MCF 10A (cell line): ENCODE data around the gene TOR1B. TPM values are rescaled to one million over a fixed set of nuclear protein-coding genes. Genes with fewer than 3 reads are reported as not detected.

Experiments used
- BruUV-seq: library from RNA; stranded (reverse); fragments of 400-500 nt; replicated peaks from 2 replicates; lab custom pipeline; 2021; lab: Mats Ljungman, UMichigan
- CTCF ChIA-PET: fragments of 300-600 bp; sonication (Branson Sonifier 250); formaldehyde crosslinking; extraction: SDS; loops from one replicate; lab custom pipeline; 2021; ENCODE audit warnings: antibody characterized with exemption, inconsistent platforms; lab: Yijun Ruan, JAX
- POLR2A ChIA-PET: fragments of 300-600, 350-650 bp; sonication (Branson Sonifier 250); formaldehyde crosslinking; extraction: SDS; loops from one replicate; lab custom pipeline; 2020; ENCODE audit warnings: antibody characterized with exemption, inconsistent platforms; lab: Yijun Ruan, JAX
- DNase-seq: peaks from one replicate; pipeline ENCODE4 v3.0.0-alpha.2; 2018; ENCODE audit not compliant: unreplicated experiment
- H3K27ac Mint-ChIP-seq: one replicate; pipeline ENCODE4 v1.8.0; 2022; ENCODE audit warnings: mild to moderate bottlenecking, low read depth, mixed read lengths; ENCODE audit not compliant: unreplicated experiment
- H3K27me3 Mint-ChIP-seq: one replicate; pipeline ENCODE4 v1.8.0; 2022; ENCODE audit warnings: mixed read lengths; ENCODE audit not compliant: insufficient read depth, unreplicated experiment
- H3K36me3 Mint-ChIP-seq: one replicate; pipeline ENCODE4 v1.8.0; 2022; ENCODE audit warnings: mild to moderate bottlenecking, moderate library complexity, mixed read lengths; ENCODE audit not compliant: insufficient read depth, unreplicated experiment
- H3K4me1 Mint-ChIP-seq: one replicate; pipeline ENCODE4 v1.8.0; 2022; ENCODE audit warnings: mixed read lengths; ENCODE audit not compliant: insufficient read depth, unreplicated experiment
- H3K4me3 Mint-ChIP-seq: one replicate; pipeline ENCODE4 v1.8.0; 2022; ENCODE audit warnings: mild to moderate bottlenecking, moderate library complexity, mixed read lengths; ENCODE audit not compliant: unreplicated experiment
- H3K9me3 Mint-ChIP-seq: one replicate; pipeline ENCODE4 v1.8.0; 2022; ENCODE audit warnings: mixed read lengths; ENCODE audit not compliant: unreplicated experiment
- intact Hi-C: fragments of 100-400 bp; cut with micrococcal nuclease; formaldehyde crosslinking; loops from 2 replicates; pipeline ENCODE4 v1.14.1; 2022
- total RNA-seq: library from RNA; stranded (reverse); gene quantifications from 2 replicates; pipeline ENCODE4 v1.2.3, GENCODE V29; 2022
- TF ChIP-seq, protein P1 (sequence below): fragments of 200-600 bp; IDR thresholded peaks from one replicate; pipeline ENCODE4 v1.8.0; 2022; ENCODE audit warnings: antibody characterized with exemption, mild to moderate bottlenecking; ENCODE audit not compliant: unreplicated experiment

Gene TOR1B
- total RNA-seq, 1 experiment from 2014 or later: 14.8 TPM

DNA sequence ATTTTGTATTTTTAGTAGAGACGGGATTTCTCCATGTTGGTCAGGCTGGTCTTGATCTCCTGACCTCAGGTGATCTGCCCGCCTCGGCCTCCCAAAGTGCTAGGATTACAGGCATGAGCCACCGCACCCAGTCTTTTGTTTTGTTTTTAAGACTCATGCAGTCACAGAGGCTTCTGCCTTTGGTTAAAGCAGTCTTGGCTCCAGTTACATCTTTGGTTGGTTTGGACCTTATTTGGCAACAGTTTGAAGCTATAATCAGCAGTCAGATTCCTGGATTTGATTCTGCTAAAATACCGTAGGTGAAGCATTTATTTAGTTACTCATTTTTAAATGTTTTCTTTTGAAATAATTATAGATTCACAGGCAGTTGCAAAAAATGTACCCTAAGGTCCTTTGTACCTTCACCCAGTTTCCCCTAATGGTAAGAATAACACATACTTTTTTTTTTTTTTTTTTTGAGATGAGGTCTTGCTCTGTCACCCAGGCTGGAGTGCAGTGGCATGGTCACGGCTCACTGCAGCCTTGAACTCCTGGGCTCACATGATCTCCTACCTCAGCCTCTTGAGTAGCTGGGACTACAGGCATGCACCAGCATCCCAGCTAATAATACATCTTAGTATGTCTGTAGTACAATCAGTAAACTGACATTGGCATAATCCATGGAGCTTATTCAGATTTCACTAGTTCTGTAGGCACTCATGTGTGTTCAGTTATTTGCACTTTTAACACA lies 48.0 kb downstream of the TOR1B start:
- Mint-ChIP-seq H3K27ac (no peak overlapping the region), H3K9me3 (no peaks in the 10 kb centered on the region), H3K4me1 (no peaks in the 10 kb centered on the region), H3K36me3 (peaks cover 25% of the 10 kb centered on the region), H3K4me3 (no peak overlapping the region), H3K27me3 (no peaks in the 10 kb centered on the region)
- POLR2A ChIA-PET: no interaction called here
- BruUV-seq: no TSS peak
- intact Hi-C loops: no loop called here
- DNase-seq: no peak
- TF ChIP-seq, protein P1, sequence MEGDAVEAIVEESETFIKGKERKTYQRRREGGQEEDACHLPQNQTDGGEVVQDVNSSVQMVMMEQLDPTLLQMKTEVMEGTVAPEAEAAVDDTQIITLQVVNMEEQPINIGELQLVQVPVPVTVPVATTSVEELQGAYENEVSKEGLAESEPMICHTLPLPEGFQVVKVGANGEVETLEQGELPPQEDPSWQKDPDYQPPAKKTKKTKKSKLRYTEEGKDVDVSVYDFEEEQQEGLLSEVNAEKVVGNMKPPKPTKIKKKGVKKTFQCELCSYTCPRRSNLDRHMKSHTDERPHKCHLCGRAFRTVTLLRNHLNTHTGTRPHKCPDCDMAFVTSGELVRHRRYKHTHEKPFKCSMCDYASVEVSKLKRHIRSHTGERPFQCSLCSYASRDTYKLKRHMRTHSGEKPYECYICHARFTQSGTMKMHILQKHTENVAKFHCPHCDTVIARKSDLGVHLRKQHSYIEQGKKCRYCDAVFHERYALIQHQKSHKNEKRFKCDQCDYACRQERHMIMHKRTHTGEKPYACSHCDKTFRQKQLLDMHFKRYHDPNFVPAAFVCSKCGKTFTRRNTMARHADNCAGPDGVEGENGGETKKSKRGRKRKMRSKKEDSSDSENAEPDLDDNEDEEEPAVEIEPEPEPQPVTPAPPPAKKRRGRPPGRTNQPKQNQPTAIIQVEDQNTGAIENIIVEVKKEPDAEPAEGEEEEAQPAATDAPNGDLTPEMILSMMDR: no peak
- CTCF ChIA-PET: interaction anchor here (0.5 kb wide), 1 partner anchor 588 kb away, joined by 4 read pairs; no protein-coding TSS in a partner anchor

DNA sequence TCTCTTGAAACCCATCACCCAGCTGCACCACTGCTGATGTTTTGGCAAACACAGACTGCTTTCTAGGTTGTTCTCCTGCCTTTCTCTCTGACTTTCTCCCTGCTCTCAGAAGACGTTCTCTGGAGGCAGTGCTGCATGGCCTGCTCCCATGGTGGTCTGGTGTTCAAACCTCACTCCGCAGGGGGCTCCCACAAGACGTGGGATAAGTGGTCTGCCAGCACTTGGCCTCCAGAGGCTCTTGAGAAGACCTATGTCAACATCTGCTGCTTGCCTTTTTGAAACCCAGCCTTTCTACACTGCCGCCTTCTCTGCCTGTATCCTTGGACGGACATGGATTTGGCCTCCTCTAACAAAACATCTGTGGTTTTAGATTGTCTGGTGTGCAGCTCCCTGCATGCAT lies 48.8 kb downstream of the TOR1B start:
- DNase-seq: no peak
- TF ChIP-seq, protein P1: no peak
- BruUV-seq: no TSS peak
- POLR2A ChIA-PET: no interaction called here
- Mint-ChIP-seq H3K4me3 (no peak overlapping the region), H3K27ac (no peak overlapping the region), H3K9me3 (no peaks in the 10 kb centered on the region), H3K27me3 (no peaks in the 10 kb centered on the region), H3K36me3 (peaks cover 25% of the 10 kb centered on the region), H3K4me1 (no peaks in the 10 kb centered on the region)
- CTCF ChIA-PET: interaction anchor here (0.5 kb wide), 1 partner anchor 587 kb away, joined by 4 read pairs; no protein-coding TSS in a partner anchor
- intact Hi-C loops: no loop called here

DNA sequence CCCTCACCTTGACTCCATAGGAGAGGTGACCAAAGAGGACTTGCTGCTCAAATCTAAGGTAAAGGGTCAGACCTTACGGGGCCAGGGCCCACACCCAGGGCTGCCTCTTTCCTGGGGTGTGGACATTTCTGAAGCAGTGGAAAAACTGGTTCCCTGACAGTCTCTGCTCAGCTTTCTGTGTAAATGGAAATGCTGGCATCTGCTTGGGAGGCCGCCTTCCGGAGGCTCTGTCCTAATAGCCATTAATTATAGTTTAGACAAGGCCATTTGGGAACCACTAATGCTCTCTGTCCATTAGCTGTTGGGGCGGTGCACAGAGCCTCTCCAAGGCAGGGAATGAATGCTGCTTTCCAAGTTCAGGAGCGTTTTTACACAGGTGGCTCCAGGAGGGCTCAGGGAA lies 49.6 kb downstream of the TOR1B start:
- CTCF ChIA-PET: interaction anchor here (0.6 kb wide), 1 partner anchor 34 kb away, joined by 3 read pairs; no protein-coding TSS in a partner anchor
- no peaks in the 10 kb centered on the region for H3K9me3 Mint-ChIP-seq
- no peak overlapping the region for H3K4me3 Mint-ChIP-seq
- TF ChIP-seq, protein P1: no peak
- no peak overlapping the region for H3K27ac Mint-ChIP-seq
- POLR2A ChIA-PET: interaction anchor here (1.5 kb wide), 1 partner anchor 9 kb away, joined by 5 read pairs; no protein-coding TSS in a partner anchor
- H3K4me1 Mint-ChIP-seq: no peaks in the 10 kb centered on the region
- intact Hi-C loops: no loop called here
- H3K36me3 Mint-ChIP-seq: peaks cover 25% of the 10 kb centered on the region
- DNase-seq: no peak
- no TSS peak for BruUV-seq
- H3K27me3 Mint-ChIP-seq: no peaks in the 10 kb centered on the region

DNA sequence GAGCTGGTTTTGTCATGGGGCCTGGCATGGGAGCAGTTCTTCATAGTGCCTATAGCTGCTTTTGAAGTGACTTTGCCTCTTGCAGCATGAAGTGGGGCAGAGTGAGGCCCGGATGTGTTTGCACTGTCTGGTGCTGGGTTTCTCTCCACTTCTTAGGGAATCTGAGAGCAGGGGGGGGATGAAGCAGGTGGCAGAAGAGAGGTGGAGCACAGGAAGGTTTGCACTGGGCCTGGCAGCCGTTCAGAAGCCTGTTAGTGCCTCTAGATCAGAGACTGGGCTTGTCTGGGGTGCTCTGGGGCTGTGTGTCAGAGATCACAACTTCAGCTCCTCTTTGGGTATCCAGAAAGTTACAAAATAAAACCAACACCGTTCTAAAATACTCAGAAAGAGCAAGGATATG lies 50.6 kb downstream of the TOR1B start:
- intact Hi-C loops: no loop called here
- BruUV-seq: no TSS peak
- Mint-ChIP-seq H3K4me3 (no peak overlapping the region), H3K27ac (no peak overlapping the region), H3K9me3 (no peaks in the 10 kb centered on the region), H3K4me1 (no peaks in the 10 kb centered on the region), H3K36me3 (peaks cover 30% of the 10 kb centered on the region), H3K27me3 (no peaks in the 10 kb centered on the region)
- CTCF ChIA-PET: no interaction called here
- POLR2A ChIA-PET: interaction anchor here (1.5 kb wide), 1 partner anchor 10 kb away, joined by 5 read pairs; no protein-coding TSS in a partner anchor
- no peak for DNase-seq
- TF ChIP-seq, protein P1: no peak
